NCI-H146 (cell line): ENCODE measurements around the gene UBE2O.

Source experiments
- DNase-seq: peaks from one replicate; lab custom pipeline; 2025; lab: John Stamatoyannopoulos, UW

Gene UBE2O

DNA sequence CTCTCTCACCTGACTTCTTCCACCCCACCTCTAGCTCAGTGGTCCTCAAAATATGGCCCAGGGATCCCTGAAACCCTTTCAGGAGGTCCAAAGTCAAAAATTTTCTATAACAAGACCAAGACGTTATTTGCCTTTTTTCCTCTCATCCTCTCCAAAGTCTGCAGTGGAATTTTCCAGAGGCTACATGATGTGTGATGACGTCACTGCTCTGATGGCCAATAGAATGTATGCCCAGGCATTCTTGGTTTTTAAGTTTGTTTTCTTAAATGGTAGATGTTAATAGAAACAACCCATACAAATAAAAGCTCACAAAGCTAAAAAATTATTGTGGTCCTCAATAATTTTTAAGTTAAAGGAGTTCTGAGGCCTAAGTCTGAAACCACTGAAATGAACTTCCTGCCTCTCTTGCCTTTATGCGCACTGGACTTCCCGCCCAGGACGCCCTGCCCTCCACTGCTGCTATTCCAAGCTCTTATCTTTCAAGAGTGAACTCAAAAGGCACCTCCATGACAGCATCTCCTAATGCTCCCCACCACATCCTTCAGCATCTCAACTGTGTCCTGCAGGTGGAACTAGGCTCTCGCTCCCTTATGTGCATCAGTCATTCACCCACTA, 13.5 kb downstream of the UBE2O start:
- DNase-seq, result no peak

DNA sequence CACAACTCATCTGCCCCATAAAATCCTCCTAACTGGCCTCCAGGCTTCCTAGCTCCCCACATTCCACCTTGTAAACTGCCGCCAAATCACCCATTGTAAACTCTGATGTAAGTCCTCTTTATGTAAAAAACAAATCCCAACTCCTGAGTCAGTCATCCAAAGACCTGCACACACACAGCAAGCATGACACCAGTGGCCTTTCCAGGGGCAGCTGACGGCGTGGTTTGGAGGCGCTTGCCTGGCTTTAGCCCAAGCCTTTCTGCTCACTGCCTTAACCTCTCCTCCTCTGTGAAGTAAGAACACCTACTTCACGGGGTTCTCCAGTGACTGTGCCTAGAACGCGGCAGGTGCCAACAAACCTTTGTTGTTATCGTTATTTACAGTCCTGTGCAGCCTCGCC, 14.0 kb downstream of the UBE2O start:
- no peak for DNase-seq

DNA sequence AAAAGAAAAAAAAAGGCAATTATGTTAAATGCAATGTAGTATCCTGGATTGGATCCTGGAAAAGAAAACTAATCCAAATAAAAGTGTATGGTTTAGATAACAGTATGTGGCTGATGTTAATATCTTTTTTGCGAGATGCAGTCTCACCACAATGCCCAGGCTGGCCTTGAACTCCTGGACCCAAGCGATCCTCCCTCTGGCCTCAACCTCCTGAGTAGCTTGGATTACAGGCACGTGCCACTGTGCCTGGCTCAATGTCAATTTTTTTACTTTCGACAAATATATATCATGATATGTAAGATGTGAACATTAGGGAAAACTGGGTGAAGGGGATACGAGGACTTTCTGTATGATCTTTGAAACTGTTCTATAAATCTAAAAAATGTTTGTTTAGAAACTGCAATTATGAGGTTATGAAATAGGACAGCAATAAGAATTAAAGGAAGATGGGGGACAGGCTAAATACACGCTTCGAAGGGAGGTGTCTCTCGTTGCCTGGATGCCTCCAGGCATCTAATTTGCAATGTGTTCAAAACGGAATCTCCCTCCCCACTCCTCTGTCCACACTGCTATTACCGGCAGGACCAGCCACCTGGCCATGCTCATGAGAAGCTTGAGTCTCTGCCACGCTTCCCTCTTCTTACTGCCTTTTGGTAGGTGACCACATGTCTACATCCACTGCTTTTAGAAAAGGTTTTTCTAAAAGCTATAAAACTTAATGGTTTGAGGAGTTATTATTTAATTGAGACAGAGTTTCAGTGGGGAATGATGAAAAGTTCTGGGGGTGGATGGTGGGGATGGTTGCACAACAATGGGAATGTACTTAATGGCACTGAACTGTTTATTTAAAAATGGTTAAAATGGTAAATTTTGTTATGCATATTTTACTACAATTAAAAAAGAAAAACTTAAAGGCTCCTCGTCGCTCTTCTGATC, 15.2 kb downstream of the UBE2O start:
- peak; percentile 74 for DNase-seq

DNA sequence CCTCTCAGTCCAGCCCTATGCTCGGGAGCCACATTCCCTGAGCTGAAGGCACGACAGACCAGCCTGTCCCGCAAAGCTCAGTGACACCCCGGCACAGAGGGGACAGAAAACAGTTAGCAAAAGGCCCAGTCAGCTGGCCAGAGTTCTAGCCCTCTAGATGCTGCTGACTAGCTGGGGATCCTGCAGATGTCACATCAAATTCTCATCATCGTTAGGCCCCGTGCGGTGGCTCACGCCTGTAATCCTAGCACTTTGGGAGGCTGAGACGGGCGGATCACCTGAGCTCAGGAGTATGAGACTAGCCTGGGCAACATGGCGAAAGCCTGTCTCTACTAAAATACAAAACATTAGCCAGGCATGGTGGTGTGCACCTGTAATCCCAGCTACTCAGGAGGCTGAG, 17.2 kb downstream of the UBE2O start:
- no peak for DNase-seq

DNA sequence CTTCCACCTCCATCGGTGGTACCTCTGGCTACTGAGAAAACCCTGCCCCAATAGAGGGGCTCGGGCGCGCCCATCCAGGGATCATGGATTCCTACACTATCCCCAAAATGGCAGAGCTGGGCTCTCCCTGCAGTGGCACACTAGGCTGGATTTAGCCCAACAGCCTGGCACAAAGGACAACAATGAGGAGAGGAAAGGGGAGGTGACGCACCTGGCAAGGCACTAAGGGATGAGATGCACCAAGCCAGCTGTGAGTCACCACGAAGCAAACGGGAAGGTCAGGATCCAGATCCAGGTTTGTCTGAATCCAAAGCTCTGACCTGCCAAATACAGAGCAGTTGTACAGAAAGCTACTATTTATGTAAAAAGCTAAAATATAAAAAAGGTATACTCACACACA, 18.1 kb downstream of the UBE2O start:
- no peak for DNase-seq

DNA sequence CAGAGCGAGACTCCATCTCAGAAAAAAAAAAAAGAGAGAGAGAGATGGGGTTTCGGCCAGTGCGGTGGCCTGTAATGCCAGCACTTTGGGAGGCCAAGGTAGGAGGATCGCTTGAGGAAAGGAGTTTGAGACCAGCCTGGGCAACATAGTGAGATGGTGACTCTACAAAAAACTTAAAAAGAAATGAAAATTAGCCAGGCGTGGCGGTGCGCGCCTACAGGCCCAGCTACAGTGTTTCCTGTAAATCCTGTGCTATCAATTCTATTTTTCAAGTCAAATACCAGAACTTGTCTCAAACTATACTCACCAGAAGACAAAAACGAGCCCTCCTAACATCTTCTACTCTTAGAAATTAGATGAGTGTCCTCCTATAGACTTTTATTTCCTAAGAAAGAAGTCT, 19.3 kb downstream of the UBE2O start:
- DNase-seq, result no peak

DNA sequence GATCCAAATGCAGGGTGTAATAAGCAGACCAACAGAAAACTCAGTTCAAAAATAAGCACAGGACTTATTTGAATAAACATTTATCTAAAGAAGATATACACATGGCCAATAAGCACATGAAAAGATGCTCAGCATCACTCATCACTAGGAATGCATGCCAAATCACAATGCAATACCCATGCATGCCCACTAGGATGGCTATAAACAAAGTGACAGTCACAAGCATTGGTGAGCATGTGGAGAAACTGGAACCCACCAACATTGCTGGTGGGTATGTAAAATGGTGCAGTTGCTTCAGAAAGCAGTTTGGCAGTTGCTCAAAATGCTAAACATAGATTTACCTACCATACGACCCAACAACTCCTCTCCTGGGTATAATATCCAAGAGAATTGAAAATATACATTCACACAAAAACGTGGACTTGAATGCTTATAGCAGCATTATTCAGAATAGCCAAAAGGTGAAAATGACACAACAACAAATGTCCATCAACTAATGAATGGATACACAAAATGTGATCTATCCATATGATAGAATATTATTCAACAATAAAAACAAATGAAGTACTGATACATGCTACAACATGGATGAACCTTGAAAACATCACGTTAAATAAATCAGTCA, 20.1 kb downstream of the UBE2O start:
- no peak for DNase-seq

DNA sequence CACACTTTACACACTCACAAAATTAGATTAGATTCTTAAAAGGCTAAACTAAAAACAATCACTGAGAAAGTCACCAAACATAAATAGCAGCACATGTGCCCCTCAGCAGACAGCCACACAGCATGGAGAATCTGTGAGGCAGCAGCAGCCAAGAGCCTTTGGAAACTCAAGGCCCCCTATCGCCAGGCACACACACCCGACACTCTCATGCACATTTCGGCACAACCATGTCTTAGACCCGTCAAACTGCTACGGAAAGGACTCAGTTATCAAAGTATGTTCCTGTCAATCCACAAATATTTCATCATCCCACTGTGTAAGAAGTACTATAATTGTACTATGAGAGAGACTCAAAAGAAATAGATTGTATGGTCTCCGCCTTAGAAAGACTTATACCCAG, 20.9 kb downstream of the UBE2O start:
- no peak for DNase-seq

DNA sequence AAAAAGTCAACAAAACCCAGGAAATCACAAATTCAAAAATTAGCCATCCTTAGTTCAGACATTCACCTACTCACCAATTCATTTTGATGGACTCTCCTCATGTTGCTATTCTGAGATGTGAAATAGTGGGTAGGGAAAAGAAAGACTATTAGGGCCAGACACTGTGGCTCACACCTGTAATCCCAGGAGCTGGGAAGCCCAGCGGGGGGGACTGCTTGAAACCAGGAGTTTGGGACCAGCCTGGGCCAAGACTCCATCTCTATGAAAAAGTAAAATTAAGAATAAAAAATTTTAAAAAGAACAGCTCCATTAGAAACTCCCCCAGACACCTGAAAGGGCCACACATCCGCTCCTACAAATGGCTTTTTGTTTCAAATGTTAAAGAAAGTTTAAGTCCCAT, 21.4 kb downstream of the UBE2O start:
- DNase-seq, result no peak

DNA sequence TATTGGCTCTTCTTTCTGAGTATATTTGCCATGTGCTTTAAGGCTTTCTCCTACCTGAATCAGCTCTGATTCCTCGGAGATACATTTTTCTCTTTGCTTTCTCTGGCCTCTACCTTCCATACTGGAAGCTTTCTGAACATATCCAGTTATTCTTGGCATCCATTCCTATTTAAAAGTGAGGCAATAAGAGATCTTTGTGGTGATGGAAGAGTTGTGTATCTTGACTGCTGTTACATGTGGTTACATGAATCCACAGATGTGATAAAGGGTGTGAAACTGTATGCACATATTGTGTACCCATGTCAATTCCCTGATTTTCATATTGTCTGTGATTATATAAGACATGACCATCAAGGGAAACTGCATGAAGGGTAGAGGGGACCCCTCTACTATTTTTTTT, 24.4 kb downstream of the UBE2O start:
- DNase-seq, result no peak

DNA sequence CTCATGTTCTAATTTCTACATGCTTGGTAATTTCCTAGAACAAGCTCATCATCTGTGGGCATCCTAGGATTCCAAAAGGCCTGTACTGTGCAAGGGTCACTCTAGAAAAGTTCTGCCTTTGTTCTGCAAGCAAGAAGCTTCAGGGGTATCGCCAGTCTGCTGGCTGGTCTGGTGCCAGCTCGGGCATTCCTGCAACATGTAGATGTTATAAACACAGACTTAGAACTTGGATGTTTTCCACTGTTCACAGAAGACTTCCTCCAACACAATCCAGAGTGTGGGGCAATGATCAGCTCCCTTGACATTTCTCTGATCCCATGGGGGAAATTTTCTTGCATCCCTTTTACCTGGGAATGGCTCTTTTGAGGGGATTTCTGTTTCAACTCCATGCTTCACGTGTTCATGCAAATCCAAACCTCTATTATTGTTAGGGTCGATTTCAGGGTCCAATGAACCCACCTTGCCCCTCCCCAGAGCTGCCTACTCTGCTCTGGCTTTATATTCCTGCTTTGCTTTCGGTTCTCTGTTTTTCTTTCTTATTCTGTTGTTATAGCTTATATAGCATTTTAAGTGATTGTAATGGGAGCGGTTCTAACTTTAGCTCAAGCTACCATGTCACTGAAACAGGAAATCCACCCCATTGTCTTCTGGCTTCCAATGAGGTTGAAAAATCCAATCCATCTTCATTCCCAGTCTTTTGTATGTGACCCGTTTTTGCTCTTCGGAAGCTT, 25.3 kb downstream of the UBE2O start:
- DNase-seq, result no peak

DNA sequence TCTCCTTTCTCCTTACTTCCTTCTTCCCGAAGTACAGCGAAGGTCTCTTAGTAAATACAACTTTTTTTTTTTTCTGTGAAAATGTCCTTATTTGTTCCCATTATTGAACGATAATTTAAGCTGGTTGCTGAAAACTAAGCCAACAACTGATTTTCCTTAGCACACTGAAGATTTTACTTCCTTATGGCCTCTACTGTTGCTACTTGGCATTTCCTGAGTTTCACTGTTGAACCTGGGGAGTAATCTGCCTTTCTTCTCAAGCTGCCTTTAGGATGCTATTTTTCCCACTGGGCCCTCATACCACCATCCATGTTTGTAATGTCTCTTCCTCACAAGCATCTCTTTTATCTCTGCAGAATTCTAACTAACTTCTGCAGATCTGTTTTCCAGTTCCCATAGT, 26.1 kb downstream of the UBE2O start:
- DNase-seq, result no peak

DNA sequence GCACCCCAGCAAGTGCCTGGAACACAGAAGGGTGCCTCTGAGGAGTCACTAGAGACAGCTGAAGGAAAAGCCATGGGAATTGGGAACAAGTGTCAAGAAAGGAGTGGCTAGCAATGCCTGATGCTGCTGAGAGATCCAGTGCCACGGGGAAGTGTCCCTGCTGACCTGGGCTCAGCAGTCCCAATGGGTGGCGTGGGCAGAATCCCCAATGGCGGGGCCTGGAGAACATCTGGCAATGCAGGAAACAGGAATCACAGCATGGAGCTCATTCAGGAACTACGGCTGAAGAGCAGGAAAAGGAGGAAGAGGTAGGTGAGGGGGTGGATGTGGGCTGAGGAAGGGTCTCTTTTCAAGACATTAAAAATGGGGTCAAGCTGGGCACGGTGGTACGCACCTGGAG, 30.1 kb downstream of the UBE2O start:
- no peak for DNase-seq

DNA sequence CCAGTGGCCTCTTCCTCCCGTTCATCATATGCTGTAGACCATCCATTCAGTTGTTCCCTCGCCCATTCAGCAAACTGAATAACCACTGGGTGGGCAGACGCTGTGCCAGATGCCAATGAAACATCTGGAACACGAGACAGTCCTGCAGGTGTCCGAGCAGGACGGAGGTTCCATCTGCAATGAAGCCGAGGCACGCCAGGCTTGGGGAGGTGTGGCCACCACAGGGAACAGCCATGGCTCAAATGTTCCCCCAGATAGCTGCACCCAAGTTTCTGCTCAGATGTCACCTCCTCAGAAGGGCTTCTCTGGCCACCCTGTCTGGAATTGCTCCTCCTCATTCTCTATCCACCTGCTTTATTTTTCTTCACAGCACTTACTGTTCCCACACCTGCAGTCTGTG, 30.5 kb downstream of the UBE2O start:
- no peak for DNase-seq

DNA sequence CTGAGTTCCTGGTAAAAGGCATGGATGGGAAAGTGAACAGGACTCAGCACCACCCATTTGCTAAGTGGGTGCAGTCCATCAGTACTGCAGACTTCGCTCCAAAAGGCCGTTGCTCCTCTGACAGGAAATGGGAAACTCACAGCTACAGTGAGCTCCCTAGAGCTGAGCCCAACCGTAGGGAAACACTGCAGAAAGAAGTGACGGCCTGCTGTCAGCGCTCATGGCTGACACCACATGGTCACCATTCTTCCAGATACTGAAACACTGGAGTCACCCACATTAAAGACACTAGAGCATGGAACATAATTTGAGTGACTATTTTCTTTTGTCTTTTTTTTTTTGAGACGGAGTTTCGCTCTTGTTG, 31.9 kb downstream of the UBE2O start:
- DNase-seq, result no peak

DNA sequence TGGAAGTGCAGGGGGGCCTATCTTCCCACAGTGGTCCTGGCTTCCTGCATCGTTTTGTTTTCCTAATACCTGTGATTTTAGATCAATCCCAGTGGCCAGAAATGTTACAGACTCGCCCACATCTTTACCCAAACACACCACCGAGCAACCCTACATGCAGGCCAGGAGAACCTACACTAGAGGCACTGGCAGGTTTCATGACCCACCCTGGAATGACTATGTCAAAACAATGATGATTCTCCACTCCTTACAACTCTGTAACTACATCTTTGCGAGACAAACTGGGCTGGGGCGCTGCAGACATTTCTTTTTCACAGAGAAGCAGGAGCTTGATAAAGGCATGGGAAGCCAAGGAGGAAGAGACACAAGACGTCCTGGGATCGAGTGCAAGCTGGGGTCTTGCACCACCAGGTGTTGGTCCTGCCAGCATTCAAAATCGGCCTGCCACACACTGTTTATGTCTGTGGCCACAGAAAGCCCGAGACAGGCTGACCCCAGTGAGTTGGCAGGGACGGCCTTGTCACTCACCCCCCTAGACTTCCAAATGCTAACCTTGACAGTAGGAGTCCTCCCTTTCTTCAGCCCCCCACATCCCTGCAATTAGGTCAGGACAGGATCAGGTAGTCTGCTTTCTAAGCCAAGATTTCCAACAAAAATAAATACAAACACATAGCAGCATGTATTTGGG, 32.5 kb downstream of the UBE2O start:
- DNase-seq, result no peak

DNA sequence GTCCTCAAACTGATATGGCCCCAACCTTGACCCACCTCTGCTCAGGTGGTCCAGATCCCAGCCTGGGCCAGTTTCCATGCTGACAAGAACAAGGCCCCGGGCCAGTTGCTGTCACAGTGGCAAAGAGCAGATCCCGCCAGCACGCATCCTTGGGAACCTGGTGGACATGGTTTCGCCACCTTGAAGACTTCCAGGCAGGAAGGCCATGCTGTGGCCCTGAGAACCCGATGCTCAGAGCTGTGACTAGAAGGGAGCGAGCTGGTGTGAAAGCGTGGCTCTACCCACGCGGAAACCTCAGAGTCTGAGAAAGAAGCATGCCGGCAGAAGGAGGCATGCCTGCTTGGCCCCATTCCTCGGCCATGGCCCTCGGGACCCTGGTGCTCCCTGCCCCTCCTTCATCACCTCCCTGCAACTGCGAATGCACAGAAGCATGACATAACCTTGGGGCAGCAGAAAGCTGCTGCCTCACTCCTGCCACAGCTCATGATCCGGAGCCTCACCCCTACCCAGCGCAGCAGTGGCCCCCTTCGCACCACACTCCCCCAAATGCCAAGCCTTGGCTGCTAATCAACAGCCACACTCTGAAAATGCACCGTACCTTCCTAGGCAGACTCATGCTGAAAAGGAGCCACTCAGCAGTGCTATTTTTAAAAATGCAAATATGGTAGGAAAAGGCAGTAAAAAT, 33.2 kb downstream of the UBE2O start:
- no peak for DNase-seq

DNA sequence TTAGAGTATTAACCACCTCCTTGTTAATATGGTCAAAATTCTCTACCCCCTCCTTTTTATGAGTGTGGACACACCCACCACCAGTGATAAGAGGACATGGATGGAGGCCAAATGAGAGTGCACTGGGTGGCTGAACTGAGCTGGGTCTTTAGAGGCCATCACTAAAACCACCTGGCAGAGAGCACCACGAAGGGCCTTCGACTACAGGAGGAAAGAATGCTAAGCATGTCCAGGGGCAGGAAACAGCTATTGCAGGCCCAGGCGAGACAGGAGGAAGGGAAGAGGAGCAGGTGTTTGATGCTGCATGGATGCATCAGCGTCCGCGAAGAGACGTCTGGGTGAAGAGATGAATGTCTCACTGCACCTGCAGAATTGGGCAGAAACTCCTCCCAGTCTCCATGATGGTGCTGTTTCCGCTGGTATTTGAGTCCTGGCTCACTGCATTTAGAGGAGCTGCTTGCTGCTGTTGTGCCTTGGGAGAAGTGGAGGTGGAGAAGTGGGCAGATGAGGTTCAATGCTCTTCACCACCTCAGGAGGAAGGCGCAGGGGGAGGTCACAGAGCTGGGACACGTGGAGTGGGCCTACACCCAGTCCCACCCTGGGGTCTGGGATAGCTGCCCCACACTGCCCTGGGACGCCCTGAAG, 35.3 kb downstream of the UBE2O start:
- DNase-seq, result peak; percentile 42

DNA sequence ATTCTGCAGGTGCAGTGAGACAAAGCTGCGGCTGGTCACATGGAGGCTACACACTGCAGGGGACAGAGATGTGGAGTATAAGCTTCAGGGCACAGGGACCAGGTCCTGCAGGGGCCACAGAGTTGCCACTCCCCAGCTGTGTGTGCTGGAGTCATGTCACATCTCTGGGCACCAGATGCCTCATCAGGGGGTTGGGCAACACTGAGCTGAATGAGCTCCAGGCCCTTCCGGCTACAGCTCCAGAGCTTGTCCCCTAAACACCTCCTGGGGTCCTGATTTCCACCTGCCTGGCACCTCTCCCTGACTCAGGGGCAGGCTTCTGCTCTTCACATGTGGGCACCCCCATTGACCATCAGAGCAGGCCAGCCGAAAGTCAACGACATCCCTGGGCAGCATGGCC, 36.1 kb downstream of the UBE2O start:
- DNase-seq, result peak; percentile 33

DNA sequence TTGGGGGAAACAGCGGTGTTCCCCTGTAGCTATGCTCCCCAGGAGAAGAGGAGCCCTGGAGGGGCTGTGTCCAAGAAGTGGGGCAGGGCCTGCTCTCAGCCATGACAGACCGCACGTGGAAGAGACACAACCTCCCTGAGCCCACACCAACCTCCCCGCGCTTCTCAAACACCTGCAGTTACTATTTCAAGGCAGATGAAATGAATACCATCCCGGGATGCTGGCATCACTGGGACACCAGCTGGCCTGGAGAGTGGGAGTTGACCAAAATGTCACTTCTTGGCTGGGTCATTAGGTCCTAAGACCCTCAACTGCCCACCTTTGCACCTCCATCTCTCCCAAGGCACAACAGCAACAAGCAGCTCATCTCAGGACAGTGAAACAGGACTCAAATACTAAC, 36.5 kb downstream of the UBE2O start:
- DNase-seq, result no peak

DNA sequence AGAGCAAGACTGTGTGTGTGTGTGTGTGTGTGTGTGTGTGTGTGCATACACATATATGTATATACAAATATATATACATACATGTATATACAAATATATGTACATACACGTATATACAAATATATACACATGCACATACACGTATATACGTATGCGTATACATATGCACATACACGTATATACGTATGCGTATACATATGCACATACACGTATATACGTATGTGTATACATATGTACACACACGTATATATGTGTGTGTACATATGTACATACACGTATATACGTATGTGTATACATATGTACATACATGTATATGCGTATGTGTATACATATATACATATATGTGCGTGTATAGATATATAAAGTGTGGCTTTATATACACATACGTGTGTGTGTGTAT, 37.2 kb downstream of the UBE2O start:
- no peak for DNase-seq
